Measurements from ENCODE around the gene TMC1. TPM values are rescaled to one million over a fixed set of nuclear protein-coding genes. Genes with fewer than 3 reads are reported as not detected.
A peak's percentile ranks its signal among the peaks of the same experiment; 100 is the strongest.
"Not testable (repeated sequence)": the region's sequence is repeated elsewhere in the genome, so short reads cannot be mapped to it uniquely, and the experiment has no call there.

TMC1 gene
- total RNA-seq, 4 donors from 2014 or later = not detected

DNA sequence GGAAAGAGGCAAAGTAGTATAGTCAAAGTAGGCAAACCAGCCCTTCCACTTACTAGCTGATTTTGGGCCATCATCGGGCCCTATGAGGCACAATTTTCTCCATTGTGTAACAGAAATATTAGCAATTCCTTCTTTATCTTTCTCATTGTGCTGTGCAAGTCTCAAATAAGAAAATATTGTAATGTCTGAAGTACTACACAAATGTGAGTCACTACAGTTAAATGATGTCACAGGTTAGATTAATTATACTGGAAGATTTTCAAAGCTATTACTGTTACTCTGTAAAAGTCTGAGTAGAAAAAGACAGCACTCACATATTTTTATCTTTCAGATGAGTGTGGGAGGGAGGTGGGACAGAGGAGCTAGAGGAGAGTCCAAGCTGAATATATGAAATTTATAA is 12.4 kb upstream of the TMC1 start:
- TF ChIP-seq, protein P1, sequence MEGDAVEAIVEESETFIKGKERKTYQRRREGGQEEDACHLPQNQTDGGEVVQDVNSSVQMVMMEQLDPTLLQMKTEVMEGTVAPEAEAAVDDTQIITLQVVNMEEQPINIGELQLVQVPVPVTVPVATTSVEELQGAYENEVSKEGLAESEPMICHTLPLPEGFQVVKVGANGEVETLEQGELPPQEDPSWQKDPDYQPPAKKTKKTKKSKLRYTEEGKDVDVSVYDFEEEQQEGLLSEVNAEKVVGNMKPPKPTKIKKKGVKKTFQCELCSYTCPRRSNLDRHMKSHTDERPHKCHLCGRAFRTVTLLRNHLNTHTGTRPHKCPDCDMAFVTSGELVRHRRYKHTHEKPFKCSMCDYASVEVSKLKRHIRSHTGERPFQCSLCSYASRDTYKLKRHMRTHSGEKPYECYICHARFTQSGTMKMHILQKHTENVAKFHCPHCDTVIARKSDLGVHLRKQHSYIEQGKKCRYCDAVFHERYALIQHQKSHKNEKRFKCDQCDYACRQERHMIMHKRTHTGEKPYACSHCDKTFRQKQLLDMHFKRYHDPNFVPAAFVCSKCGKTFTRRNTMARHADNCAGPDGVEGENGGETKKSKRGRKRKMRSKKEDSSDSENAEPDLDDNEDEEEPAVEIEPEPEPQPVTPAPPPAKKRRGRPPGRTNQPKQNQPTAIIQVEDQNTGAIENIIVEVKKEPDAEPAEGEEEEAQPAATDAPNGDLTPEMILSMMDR (IDR thresholded peaks at IDR 0.05) = no peak
- TF ChIP-seq EP300 (IDR thresholded peaks at IDR 0.05) (no peak), POLR2AphosphoS5 (IDR thresholded peaks at IDR 0.05) (no peak), POLR2A (IDR thresholded peaks at IDR 0.05) (no peak)
- 41% methylated on average over 1 of the region's 1 CpG for WGBS
- no peak overlapping the region for H3K27ac ChIP-seq
- H3K9me3 ChIP-seq = no peaks in the 10 kb centered on the region
- no peak for DNase-seq (ENCODE audit: low spot score in 2 of 2)
- no peaks in the 10 kb centered on the region for H3K36me3 ChIP-seq
- H3K4me1 ChIP-seq = peaks cover 10% of the 10 kb centered on the region
- H3K4me3 ChIP-seq = no peak overlapping the region
- H3K27me3 ChIP-seq = no peaks in the 10 kb centered on the region

DNA sequence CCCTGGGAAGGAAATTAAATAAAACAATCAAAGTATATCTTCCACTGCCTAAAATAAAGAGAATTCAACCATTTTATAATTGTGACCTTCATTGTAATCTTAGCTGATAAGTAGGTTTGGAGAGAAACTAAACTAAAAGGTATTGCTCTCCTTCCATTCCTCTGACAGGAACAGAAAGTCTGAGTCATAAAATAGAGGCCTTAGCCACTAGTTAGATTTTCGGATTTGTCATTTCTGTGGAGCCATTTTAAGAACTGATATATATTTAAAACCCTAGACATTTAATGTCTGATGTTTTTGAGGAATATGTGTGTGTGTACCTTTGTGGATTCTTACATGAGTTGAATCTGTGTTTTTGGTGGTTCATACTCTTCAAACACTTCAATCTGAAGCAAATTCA is 11.8 kb upstream of the TMC1 start:
- no peaks in the 10 kb centered on the region for H3K27me3 ChIP-seq
- no peaks in the 10 kb centered on the region for H3K36me3 ChIP-seq
- H3K27ac ChIP-seq = no peak overlapping the region
- no peaks in the 10 kb centered on the region for H3K9me3 ChIP-seq
- peaks cover 10% of the 10 kb centered on the region for H3K4me1 ChIP-seq
- TF ChIP-seq EP300 (IDR thresholded peaks at IDR 0.05) (no peak), POLR2AphosphoS5 (IDR thresholded peaks at IDR 0.05) (no peak), POLR2A (IDR thresholded peaks at IDR 0.05) (no peak)
- TF ChIP-seq, protein P1 (IDR thresholded peaks at IDR 0.05) = no peak
- WGBS = 43% methylated on average over 1 of the region's 1 CpG
- no peak overlapping the region for H3K4me3 ChIP-seq
- DNase-seq (ENCODE audit: low spot score in 2 of 2) = no peak

DNA sequence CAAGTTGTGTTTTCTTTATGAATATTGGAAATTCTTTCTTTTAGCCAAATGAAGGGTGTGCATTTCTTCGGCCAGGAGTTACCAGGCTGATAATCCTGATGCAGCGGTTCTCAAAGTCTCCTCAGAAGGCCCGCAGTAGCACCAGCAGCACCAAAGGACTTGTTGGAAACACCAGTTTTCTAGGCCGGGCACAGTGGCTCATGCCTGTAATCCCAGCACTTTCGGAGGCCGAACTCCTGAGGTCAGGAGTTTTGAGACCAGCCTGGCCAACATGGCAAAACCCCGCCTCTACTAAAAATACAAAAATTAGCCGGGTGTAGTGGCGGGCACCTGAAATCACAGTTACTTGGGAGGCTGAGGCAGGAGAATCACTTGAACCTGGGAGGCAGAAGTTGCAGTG is 397 bp upstream of the TMC1 start:
- H3K27ac ChIP-seq; H3K4me3 ChIP-seq; H3K36me3 ChIP-seq; H3K4me1 ChIP-seq; DNase-seq (ENCODE audit: low spot score in 2 of 2); H3K9me3 ChIP-seq; H3K27me3 ChIP-seq: not testable (repeated sequence)
- 95% methylated on average over 9 of the region's 9 CpGs for WGBS

DNA sequence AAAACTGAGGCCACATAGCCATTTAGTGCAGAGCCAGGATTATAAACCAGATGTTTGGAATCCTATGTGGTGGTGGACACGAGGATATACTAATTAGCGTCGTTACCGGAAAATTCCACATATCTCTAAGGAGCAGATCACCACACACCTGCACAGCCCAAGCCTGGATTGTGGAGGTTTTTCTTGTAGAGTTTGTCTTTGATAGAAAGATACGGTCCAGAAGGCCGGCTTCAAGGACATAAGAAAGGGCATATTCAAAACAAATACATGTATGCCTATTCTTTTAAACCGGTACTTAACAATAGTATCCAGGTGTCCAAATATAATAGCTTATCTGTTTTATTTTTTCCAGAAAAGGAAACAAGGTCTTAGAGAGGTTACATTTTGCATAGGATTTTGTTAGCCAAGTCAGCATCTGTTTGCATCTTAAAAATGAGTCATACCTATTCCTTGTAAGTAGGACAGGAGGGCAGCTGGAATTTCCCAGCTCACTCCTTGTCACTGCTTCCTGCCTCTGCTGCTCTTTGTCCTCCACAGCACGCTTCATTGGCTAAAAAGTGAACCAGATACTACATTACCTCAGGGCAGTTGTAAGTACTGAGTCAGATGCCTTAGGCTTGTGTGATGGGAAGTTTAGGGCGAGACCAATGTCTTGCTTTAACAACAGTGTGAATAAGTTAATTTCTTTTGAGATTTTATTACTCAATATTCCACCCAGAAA is 3.6 kb downstream of the TMC1 start:
- no peaks in the 10 kb centered on the region for H3K36me3 ChIP-seq
- no peak overlapping the region for H3K4me3 ChIP-seq
- H3K4me1 ChIP-seq = peaks cover 22% of the 10 kb centered on the region
- no peak overlapping the region for H3K27ac ChIP-seq
- TF ChIP-seq POLR2A (IDR thresholded peaks at IDR 0.05) (no peak), EP300 (IDR thresholded peaks at IDR 0.05) (no peak), POLR2AphosphoS5 (IDR thresholded peaks at IDR 0.05) (no peak)
- TF ChIP-seq, protein P1 (IDR thresholded peaks at IDR 0.05) = no peak
- WGBS = 46% methylated on average over 9 of the region's 9 CpGs
- no peaks in the 10 kb centered on the region for H3K9me3 ChIP-seq
- no peaks in the 10 kb centered on the region for H3K27me3 ChIP-seq
- DNase-seq (ENCODE audit: low spot score in 2 of 2) = no peak

DNA sequence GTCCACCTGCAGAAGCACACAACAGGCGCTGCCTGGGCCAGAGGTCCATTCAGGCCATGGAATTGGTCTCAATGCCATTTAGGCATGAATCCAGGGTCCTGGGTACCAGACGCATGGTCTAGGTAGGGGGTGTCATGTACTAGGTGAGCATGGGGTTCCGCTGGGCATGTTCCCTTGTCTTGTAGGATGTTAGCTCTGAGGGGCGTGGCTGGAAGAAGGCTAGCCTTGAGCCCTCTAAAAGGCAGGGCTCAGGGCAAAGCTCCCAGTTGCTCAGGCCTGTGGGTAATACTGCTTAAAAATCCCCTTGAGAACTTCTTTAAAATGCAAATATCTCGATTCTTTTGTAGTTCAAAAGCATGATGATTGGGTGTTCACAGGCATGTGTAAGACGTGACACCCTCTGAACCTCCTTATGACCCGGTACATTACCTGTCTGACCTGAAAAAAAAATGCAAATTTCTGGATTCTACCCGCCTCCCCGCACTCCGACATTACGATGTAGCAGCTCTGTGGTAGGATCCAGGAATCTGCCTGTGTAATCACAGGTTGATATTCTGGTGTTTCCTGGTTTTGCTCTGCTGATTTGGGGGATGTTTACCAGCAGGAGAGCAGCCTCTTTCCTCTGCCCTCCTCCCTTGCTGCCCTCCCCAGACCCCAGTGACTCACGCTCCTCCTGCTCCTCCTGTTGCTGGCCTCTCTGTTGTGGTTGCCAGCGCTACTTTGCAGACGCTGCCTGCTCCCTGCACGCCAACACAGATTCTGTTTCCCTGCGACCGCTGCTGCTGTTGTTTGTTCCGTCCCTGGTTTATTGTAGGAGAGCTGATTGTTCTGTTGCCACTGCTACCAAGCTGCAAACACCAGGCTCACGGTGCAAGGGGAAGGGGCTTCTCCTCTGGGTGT is 5.7 kb downstream of the TMC1 start:
- peaks cover 22% of the 10 kb centered on the region for H3K4me1 ChIP-seq
- H3K4me3 ChIP-seq = peak overlapping the region; percentile 31
- TF ChIP-seq POLR2AphosphoS5 (IDR thresholded peaks at IDR 0.05) = peak in 2 of 3 donors; percentile 22 to 27
- TF ChIP-seq EP300 (IDR thresholded peaks at IDR 0.05) = no peak
- peak; percentile 83 to 85 for DNase-seq (ENCODE audit: low spot score in 2 of 2)
- no peaks in the 10 kb centered on the region for H3K27me3 ChIP-seq
- no peaks in the 10 kb centered on the region for H3K36me3 ChIP-seq
- 22% methylated on average over 19 of the region's 19 CpGs for WGBS
- peak overlapping the region; percentile 79 for H3K27ac ChIP-seq
- no peaks in the 10 kb centered on the region for H3K9me3 ChIP-seq

DNA sequence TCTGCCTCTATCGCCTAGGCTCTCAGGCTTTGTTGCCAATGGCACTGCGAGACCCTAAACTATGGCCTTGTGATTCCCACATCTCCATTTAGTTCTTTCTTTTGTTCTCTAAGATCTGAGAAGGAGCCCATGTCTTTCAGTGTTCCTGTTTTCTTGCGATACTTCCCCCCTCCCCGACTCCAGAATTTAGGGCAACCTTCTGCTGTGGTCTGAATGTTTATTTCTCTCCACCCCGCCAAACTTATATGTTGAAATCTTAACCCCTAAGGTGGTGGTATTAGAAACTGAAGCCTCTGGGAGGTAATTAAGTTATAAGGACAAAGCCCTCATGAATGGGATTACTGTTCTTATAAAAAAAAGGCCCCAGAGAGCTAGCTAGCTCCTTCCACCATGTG is 6.4 kb downstream of the TMC1 start:
- H3K36me3 ChIP-seq = no peaks in the 10 kb centered on the region
- DNase-seq (ENCODE audit: low spot score in 2 of 2) = no peak
- peaks cover 22% of the 10 kb centered on the region for H3K4me1 ChIP-seq
- 43% methylated on average over 5 of the region's 5 CpGs for WGBS
- peak overlapping the region; percentile 31 for H3K4me3 ChIP-seq
- TF ChIP-seq POLR2AphosphoS5 (IDR thresholded peaks at IDR 0.05) (no peak), POLR2A (IDR thresholded peaks at IDR 0.05) (no peak), EP300 (IDR thresholded peaks at IDR 0.05) (no peak)
- TF ChIP-seq, protein P1 (IDR thresholded peaks at IDR 0.05) = no peak
- H3K27me3 ChIP-seq = no peaks in the 10 kb centered on the region
- H3K9me3 ChIP-seq = no peaks in the 10 kb centered on the region
- H3K27ac ChIP-seq = peak overlapping the region; percentile 79

Data from suprapubic skin (tissue), 4 donors.